Measurements from ENCODE around the gene POC1A.

DNA sequence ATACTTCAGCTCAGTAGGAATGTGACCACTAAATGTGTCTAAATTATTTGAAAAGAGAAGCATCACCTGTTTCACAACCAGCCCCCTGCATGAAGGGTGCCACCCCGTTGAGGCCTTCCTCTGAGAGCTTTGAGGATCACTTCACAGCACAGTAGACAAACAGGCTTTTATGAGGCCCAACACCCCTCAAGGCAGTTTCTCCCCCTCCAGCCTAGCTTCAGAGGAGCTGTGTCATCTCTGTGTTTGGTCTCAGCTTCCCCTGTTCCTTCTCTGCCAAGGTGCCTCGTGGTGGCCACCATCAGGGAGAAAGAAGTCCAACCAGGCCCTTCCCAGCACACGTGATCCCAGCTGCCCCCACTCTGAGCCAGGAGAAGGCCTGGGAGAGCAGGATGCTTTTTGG lies 76.3 kb downstream of the POC1A start:
- no peak for TF ChIP-seq POLR2AphosphoS5 (IDR thresholded peaks at IDR 0.05; ENCODE audit: low read depth, low read length)
- TF ChIP-seq POLR2A (IDR thresholded peaks at IDR 0.05; ENCODE audit: low read depth, low read length): no peak
- TF ChIP-seq TAF1 (IDR thresholded peaks at IDR 0.05; ENCODE audit: borderline replicate concordance, low read depth, low read length): no peak

Data from GM12892 (cell line).